GM12878 (cell line): ENCODE measurements around the gene FIBIN. TPM values are rescaled to one million over a fixed set of nuclear protein-coding genes. Genes with fewer than 3 reads are reported as not detected.

Experiments
- ATAC-seq: fragments of 200-7000 bp; cut with Tn5 transposase; 3 replicates; pipeline ENCODE4 v1.9.1; 2020; ENCODE audit warnings: mild to moderate bottlenecking, moderate library complexity
- BruUV-seq: library from RNA; stranded (reverse); fragments of 400-500 nt; replicated peaks from 2 replicates; lab custom pipeline; 2021; lab: Mats Ljungman, UMichigan
- CTCF ChIA-PET: fragments of 300-600 bp; sonication (Branson Sonifier 250); formaldehyde crosslinking; extraction: SDS; loops from one replicate; lab custom pipeline; 2021; ENCODE audit warnings: inconsistent platforms; lab: Yijun Ruan, JAX
- POLR2A ChIA-PET: fragments of 350-600 bp; formaldehyde crosslinking; extraction: SDS; loops from one replicate; lab custom pipeline; 2021; ENCODE audit warnings: inconsistent platforms; lab: Charles Lee
- RAD21 ChIA-PET: fragments of 300-600 bp; sonication (Branson Sonifier 250); formaldehyde crosslinking; loops from one replicate; lab custom pipeline; 2023; ENCODE audit warnings: antibody characterized with exemption; ENCODE audit not compliant: unreplicated experiment; lab: Charles Lee
- SMC1A ChIA-PET: fragments of 300-600 bp; sonication (Branson Sonifier 250); formaldehyde crosslinking; loops from one replicate; lab custom pipeline; 2023; ENCODE audit not compliant: unreplicated experiment, uncharacterized antibody; lab: Charles Lee
- DNase-seq: peaks from one replicate; pipeline ENCODE4 v3.0.0-alpha.2; 2011; ENCODE audit warnings: low read depth, low spot score
- FAIRE-seq: peaks from 3 replicates; lab custom pipeline; 2011; peaks lifted over from hg19 to GRCh38; lab: Jason Lieb, UNC
- H2AFZ ChIP-seq: 2 replicates; pipeline ENCODE4 v1.6.0; 2011; ENCODE audit warnings: low read depth, low read length, control low read depth; ENCODE audit not compliant: control insufficient read depth
- H3K27ac ChIP-seq: 2 replicates; pipeline ENCODE4 v1.5.1; 2011; ENCODE audit warnings: control low read depth; ENCODE audit not compliant: control insufficient read depth, insufficient read depth
- H3K27me3 ChIP-seq, 2 experiments: replicated peaks in 1 of 2; 2 replicates each; pipeline versions ENCODE4 v1.6.0 to v1.6.1; 2011; ENCODE audit warnings: low read length in 1 of 2; ENCODE audit not compliant: control insufficient read depth in 2 of 2, insufficient read depth in 2 of 2
- H3K36me3 ChIP-seq, 2 experiments: 2 replicates each; pipeline ENCODE4 v1.5.1; 2011; ENCODE audit warnings: low read length in 1 of 2; ENCODE audit not compliant: control insufficient read depth in 2 of 2, insufficient read depth in 2 of 2
- H3K4me1 ChIP-seq: 2 replicates; pipeline ENCODE4 v1.6.1; 2011; ENCODE audit warnings: mild to moderate bottlenecking, low read length, moderate library complexity, mixed read lengths; ENCODE audit not compliant: control insufficient read depth, insufficient read depth
- H3K4me2 ChIP-seq: 2 replicates; pipeline ENCODE4 v1.6.0; 2011; ENCODE audit warnings: control low read depth; ENCODE audit not compliant: control insufficient read depth, insufficient read depth
- H3K4me3 ChIP-seq: fragments of 200-600 bp; sonication (generic); 2 replicates; pipeline ENCODE4 v1.5.1; 2016
- H3K79me2 ChIP-seq: 2 replicates; pipeline ENCODE4 v1.6.0; 2011; ENCODE audit warnings: low read length; ENCODE audit not compliant: control insufficient read depth, insufficient read depth
- H3K9ac ChIP-seq: 2 replicates; pipeline ENCODE4 v1.8.0; 2011; ENCODE audit warnings: low read length, control low read depth, mixed read lengths; ENCODE audit not compliant: control insufficient read depth, insufficient read depth
- H3K9me3 ChIP-seq: replicated peaks from 3 replicates; pipeline ENCODE4 v1.5.1; 2011; ENCODE audit warnings: mild to moderate bottlenecking, low read length; ENCODE audit not compliant: control insufficient read depth, insufficient read depth
- H4K20me1 ChIP-seq: 2 replicates; pipeline ENCODE4 v1.6.0; 2011; ENCODE audit not compliant: control insufficient read depth, insufficient read depth
- BCL3 ChIP-seq: IDR thresholded peaks from 2 replicates; pipeline ENCODE4 v1.6.1; 2011; ENCODE audit warnings: borderline replicate concordance, low read depth, mild to moderate bottlenecking, moderate library complexity, low read length; ENCODE audit not compliant: insufficient read depth, poor library complexity, severe bottlenecking
- CEBPZ ChIP-seq: fragments of 150-350 bp; IDR thresholded peaks from 2 replicates; pipeline ENCODE4 v1.6.1; 2016; ENCODE audit warnings: low read depth, low read length
- CREM ChIP-seq: IDR thresholded peaks from 2 replicates; pipeline ENCODE4 v1.6.1; 2014; ENCODE audit warnings: antibody characterized with exemption, low read depth
- DPF2 ChIP-seq: fragments of 450-650 bp; IDR thresholded peaks from 2 replicates; pipeline ENCODE4 v1.6.1; 2017; ENCODE audit warnings: mild to moderate bottlenecking
- ETV6 ChIP-seq, 2 experiments: fragments of 450-650 bp in 1 of 2; IDR thresholded peaks in 1 of 2; conservative IDR thresholded peaks in 1 of 2; 2 replicates each; pipeline ENCODE4 v1.6.1; 2014; ENCODE audit warnings: antibody characterized with exemption in 1 of 2, borderline replicate concordance in 1 of 2, low read depth in 1 of 2, mild to moderate bottlenecking in 1 of 2, moderate library complexity in 1 of 2
- GATAD2B ChIP-seq: fragments of 450-650 bp; conservative IDR thresholded peaks from 2 replicates; pipeline ENCODE4 v1.6.1; 2017; ENCODE audit warnings: low read depth, mild to moderate bottlenecking, moderate library complexity
- HDGF ChIP-seq: fragments of 450-650 bp; IDR thresholded peaks from 2 replicates; pipeline ENCODE4 v1.6.1; 2016; ENCODE audit warnings: antibody characterized with exemption
- IKZF2 ChIP-seq, 2 experiments: fragments of 450-650 bp; IDR thresholded peaks; 2 replicates each; pipeline ENCODE4 v1.6.1; 2017; ENCODE audit warnings: mild to moderate bottlenecking in 2 of 2, moderate library complexity in 2 of 2
- IRF5 ChIP-seq: fragments of 450-650 bp; IDR thresholded peaks from 2 replicates; pipeline ENCODE4 v1.6.1; 2017; ENCODE audit warnings: borderline replicate concordance
- JUND ChIP-seq: IDR thresholded peaks from 2 replicates; pipeline ENCODE4 v1.6.1; 2012; ENCODE audit warnings: low read depth, mild to moderate bottlenecking, low read length, improper control_type of control experiment, moderate library complexity
- KLF5 ChIP-seq: fragments of 450-650 bp; IDR thresholded peaks from 2 replicates; pipeline ENCODE4 v1.6.1; 2014; ENCODE audit warnings: mild to moderate bottlenecking; ENCODE audit not compliant: partially characterized antibody
- MXI1 ChIP-seq: fragments of 150-350 bp; IDR thresholded peaks from 2 replicates; pipeline ENCODE4 v1.6.1; 2011; ENCODE audit warnings: low read depth, mild to moderate bottlenecking, inconsistent platforms, low read length, improper control_type of control experiment
- NBN ChIP-seq: fragments of 450-650 bp; IDR thresholded peaks from 2 replicates; pipeline ENCODE4 v1.6.1; 2016
- POLR2AphosphoS2 ChIP-seq: IDR thresholded peaks from 2 replicates; pipeline ENCODE4 v1.6.1; 2011; ENCODE audit warnings: low read depth, mild to moderate bottlenecking, low read length, improper control_type of control experiment, moderate library complexity
- SREBF1 ChIP-seq: IDR thresholded peaks from 2 replicates; pipeline ENCODE4 v1.6.1; 2012; ENCODE audit warnings: mild to moderate bottlenecking, low read length
- TARDBP ChIP-seq: IDR thresholded peaks from 2 replicates; pipeline ENCODE4 v1.6.1; 2016; ENCODE audit warnings: borderline replicate concordance
- ZBTB4 ChIP-seq: fragments of 450-650 bp; formaldehyde crosslinking; IDR thresholded peaks from 2 replicates; pipeline ENCODE4 v1.4.0; 2022; ENCODE audit warnings: mild to moderate bottlenecking, moderate library complexity
- WGBS: methylation state at CpG from one replicate; pipeline ENCODE4 v1.1.6; 2016; ENCODE audit warnings: low lambda C conversion rate; ENCODE audit not compliant: insufficient replicate concordance, insufficient coverage; ENCODE audit errors: missing lambda C conversion rate; 5-methylcytosine and 5-hydroxymethylcytosine counted together
- in situ Hi-C: fragments of 300-500 bp; cut with MboI; formaldehyde crosslinking; loops from 9 replicates; pipeline ENCODE4 v1.14.3; 2018; ENCODE audit warnings: mixed read lengths
- intact Hi-C: fragments of 100-400 bp; cut with micrococcal nuclease; formaldehyde crosslinking; loops from one replicate; pipeline ENCODE4 v1.14.2; 2022; ENCODE audit not compliant: unreplicated experiment
- polyA plus RNA-seq, 11 experiments: library from polyadenylated mRNA; depleted of rRNA in 4 of 11; unstranded in 6 of 11; stranded (reverse) in 5 of 11; fragments of >200 nt; fragmentation: Nextera tagmentation in 4 of 11; fragmentation: Illumina TruSeq in 1 of 11; extraction: Ambion mirVana in 4 of 11; extraction: Trizol in 1 of 11; gene quantifications; 1 replicate in 1 of 11; 2 replicates in 10 of 11; pipeline versions ENCODE4 v1.2.1 to v1.2.3, GENCODE V29; 2011 to 2016; ENCODE audit warnings: inconsistent platforms in 2 of 11, missing spikeins in 2 of 11, low read depth in 1 of 11
- total RNA-seq, 4 experiments: library from RNA; depleted of rRNA in 3 of 4; stranded (reverse); fragments of >200 nt in 3 of 4; fragmentation: Illumina TruSeq in 1 of 4; extraction: Trizol in 1 of 4; gene quantifications; 2 replicates each; pipeline versions ENCODE4 v1.2.1 to v1.2.3, GENCODE V29; 2013 to 2021

Gene FIBIN
- total and polyA plus RNA-seq, 10 of the 15 experiments (the other 5 are each of a cell fraction or from before 2014, with no cell fraction given): not detected

GRCh38 chr11:27002431-27002830 is 8.5 kb downstream of the FIBIN start:
- no TSS peak for BruUV-seq
- FAIRE-seq: no peak
- RAD21 ChIA-PET: no interaction called here

More at GRCh38 chr11:27002431-27002830, 8.5 kb downstream of the FIBIN start:
- no peaks in the 10 kb centered on the region for H3K27me3 ChIP-seq
- intact Hi-C loops (no loop called here), in situ Hi-C loops (no loop called here)
- DNase-seq: no peak
- no peak overlapping the region for H3K4me2 ChIP-seq
- ATAC-seq: no peak
- H3K4me1 ChIP-seq: no peaks in the 10 kb centered on the region
- no peak overlapping the region for H3K27ac ChIP-seq
- ChIA-PET POLR2A (no interaction called here), SMC1A (no interaction called here), CTCF (interaction anchor here (0.8 to 1.1 kb wide), 2 partner anchors 10 to 249 kb away, joined by 3 read pairs; no protein-coding TSS in a partner anchor)
- 28% methylated on average over 3 of the region's 3 CpGs for WGBS
- H4K20me1 ChIP-seq: no peaks in the 10 kb centered on the region
- H3K9me3 ChIP-seq: no peaks in the 10 kb centered on the region
- no peaks in the 10 kb centered on the region for H3K36me3 ChIP-seq
- H3K79me2 ChIP-seq: no peaks in the 10 kb centered on the region
- no peak overlapping the region for H3K4me3 ChIP-seq
- no peak overlapping the region for H2AFZ ChIP-seq
- TF ChIP-seq CREM (no peak), NBN (no peak), TARDBP (no peak), KLF5 (no peak), IKZF2 (IDR thresholded peaks at IDR 0.05) (no peak), BCL3 (no peak), CEBPZ (no peak), JUND (no peak), MXI1 (no peak), GATAD2B (no peak), SREBF1 (no peak), IRF5 (no peak), ETV6 (conservative IDR thresholded peaks at IDR 0.05 in 1 of 2, IDR thresholded peaks at IDR 0.05 in 1 of 2; ENCODE audit: borderline replicate concordance in 1 of 2, low read depth in 1 of 2) (no peak), HDGF (no peak), ZBTB4 (CRISPR knock-in tag) (no peak), POLR2AphosphoS2 (no peak), DPF2 (no peak)
- H3K9ac ChIP-seq: no peak overlapping the region
